Neural progenitor cell (in vitro differentiated cells): ENCODE data around the gene HTATSF1. TPM values are rescaled to one million over a fixed set of nuclear protein-coding genes. Genes with fewer than 3 reads are reported as not detected.

Experiments
- DNase-seq: peaks from one replicate; pipeline ENCODE4 v3.0.0-alpha.2; 2016; ENCODE audit warnings: low spot score
- H2AFZ ChIP-seq: fragments of 200-600 bp; sonication (generic); replicated peaks from 2 replicates; pipeline ENCODE4 v1.6.1; 2016; ENCODE audit warnings: antibody characterized with exemption
- H3F3A ChIP-seq: fragments of 200-600 bp; sonication (generic); 2 replicates; pipeline ENCODE4 v1.6.1; 2016; ENCODE audit warnings: antibody characterized with exemption, low read depth
- H3K27ac ChIP-seq: fragments of 200-600 bp; sonication (generic); 2 replicates; pipeline ENCODE4 v1.5.1; 2016; ENCODE audit warnings: mild to moderate bottlenecking
- H3K27me3 ChIP-seq: fragments of 200-600 bp; sonication (generic); 2 replicates; pipeline ENCODE4 v1.6.1; 2016; ENCODE audit warnings: mild to moderate bottlenecking, moderate library complexity
- H3K36me3 ChIP-seq: fragments of 200-600 bp; sonication (generic); 2 replicates; pipeline ENCODE4 v1.5.1; 2016
- H3K4me1 ChIP-seq: fragments of 200-600 bp; sonication (generic); 2 replicates; pipeline ENCODE4 v1.6.1; 2016; ENCODE audit warnings: mixed run types
- H3K4me2 ChIP-seq: fragments of 200-600 bp; sonication (generic); 2 replicates; pipeline ENCODE4 v1.6.1; 2016
- H3K4me3 ChIP-seq: fragments of 200-600 bp; sonication (generic); 2 replicates; pipeline ENCODE4 v1.5.1; 2016
- H3K79me2 ChIP-seq: fragments of 200-600 bp; sonication (generic); 2 replicates; pipeline ENCODE4 v1.6.1; 2016; ENCODE audit warnings: low read depth
- H3K9ac ChIP-seq: fragments of 200-600 bp; sonication (generic); 2 replicates; pipeline ENCODE4 v1.6.1; 2016
- H3K9me3 ChIP-seq: fragments of 200-600 bp; sonication (generic); 2 replicates; pipeline ENCODE4 v1.5.1; 2016; ENCODE audit warnings: low read depth
- H4K20me1 ChIP-seq: fragments of 200-600 bp; sonication (generic); 2 replicates; pipeline ENCODE4 v1.6.1; 2016; ENCODE audit warnings: low read depth
- H3K27ac Mint-ChIP-seq: 3 replicates; pipeline ENCODE4 v1.8.0; 2021; ENCODE audit warnings: mixed read lengths
- H3K27me3 Mint-ChIP-seq: 2 replicates; pipeline ENCODE4 v1.8.0; 2022; ENCODE audit warnings: low read depth, mild to moderate bottlenecking, inconsistent platforms, moderate library complexity, mixed read lengths; ENCODE audit not compliant: insufficient read depth
- H3K36me3 Mint-ChIP-seq: 3 replicates; pipeline ENCODE4 v1.8.0; 2021; ENCODE audit warnings: mixed read lengths
- H3K4me1 Mint-ChIP-seq: 3 replicates; pipeline ENCODE4 v1.8.0; 2021; ENCODE audit warnings: mixed read lengths
- H3K4me3 Mint-ChIP-seq: 3 replicates; pipeline ENCODE4 v1.8.0; 2021; ENCODE audit warnings: mild to moderate bottlenecking, moderate library complexity, mixed read lengths
- H3K9me3 Mint-ChIP-seq: 3 replicates; pipeline ENCODE4 v1.8.0; 2020; ENCODE audit warnings: mixed read lengths
- EZH2 ChIP-seq: fragments of 200-600 bp; sonication (generic); IDR thresholded peaks from 2 replicates; pipeline ENCODE4 v1.6.1; 2017; ENCODE audit warnings: antibody characterized with exemption, mild to moderate bottlenecking, moderate library complexity
- EZH2phosphoT487 ChIP-seq: fragments of 200-600 bp; sonication (generic); IDR thresholded peaks from 2 replicates; pipeline ENCODE4 v1.6.1; 2017; ENCODE audit warnings: antibody characterized with exemption
- total RNA-seq: library from RNA; depleted of rRNA; stranded (reverse); fragments of >200 nt; gene quantifications from 2 replicates; pipeline ENCODE4 v1.2.3, GENCODE V29; 2015; ENCODE audit warnings: low replicate concordance
- TF ChIP-seq, protein P1 (sequence below): fragments of 200-600 bp; sonication (generic); IDR thresholded peaks from 2 replicates; pipeline ENCODE4 v1.5.1; 2017; ENCODE audit warnings: antibody characterized with exemption, mild to moderate bottlenecking

The HTATSF1 gene
- total RNA-seq, 1 donor from 2014 or later: 111 TPM

DNA sequence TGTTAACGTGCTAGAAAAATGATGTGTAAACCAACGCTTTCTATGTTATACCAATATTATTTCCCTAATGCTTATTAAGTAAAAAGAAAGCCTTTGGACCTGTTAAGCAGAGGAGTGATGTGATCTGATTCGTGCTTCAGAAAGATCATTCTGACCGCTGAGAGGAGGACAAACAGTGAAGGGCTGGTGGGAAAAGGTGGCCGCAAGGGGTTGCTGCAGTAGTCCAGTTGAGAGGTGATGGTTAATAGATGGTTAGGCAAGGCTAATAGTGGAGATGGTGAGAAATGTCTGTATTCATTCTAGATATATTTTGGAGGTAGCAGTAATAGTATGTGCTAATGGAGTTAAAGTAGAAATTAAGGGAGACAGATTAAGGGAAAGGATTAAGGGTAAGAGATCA, 21.7 kb downstream of the HTATSF1 start:
- H3K9me3 ChIP-seq: no peaks in the 10 kb centered on the region
- TF ChIP-seq EZH2: no peak
- TF ChIP-seq, protein P1, sequence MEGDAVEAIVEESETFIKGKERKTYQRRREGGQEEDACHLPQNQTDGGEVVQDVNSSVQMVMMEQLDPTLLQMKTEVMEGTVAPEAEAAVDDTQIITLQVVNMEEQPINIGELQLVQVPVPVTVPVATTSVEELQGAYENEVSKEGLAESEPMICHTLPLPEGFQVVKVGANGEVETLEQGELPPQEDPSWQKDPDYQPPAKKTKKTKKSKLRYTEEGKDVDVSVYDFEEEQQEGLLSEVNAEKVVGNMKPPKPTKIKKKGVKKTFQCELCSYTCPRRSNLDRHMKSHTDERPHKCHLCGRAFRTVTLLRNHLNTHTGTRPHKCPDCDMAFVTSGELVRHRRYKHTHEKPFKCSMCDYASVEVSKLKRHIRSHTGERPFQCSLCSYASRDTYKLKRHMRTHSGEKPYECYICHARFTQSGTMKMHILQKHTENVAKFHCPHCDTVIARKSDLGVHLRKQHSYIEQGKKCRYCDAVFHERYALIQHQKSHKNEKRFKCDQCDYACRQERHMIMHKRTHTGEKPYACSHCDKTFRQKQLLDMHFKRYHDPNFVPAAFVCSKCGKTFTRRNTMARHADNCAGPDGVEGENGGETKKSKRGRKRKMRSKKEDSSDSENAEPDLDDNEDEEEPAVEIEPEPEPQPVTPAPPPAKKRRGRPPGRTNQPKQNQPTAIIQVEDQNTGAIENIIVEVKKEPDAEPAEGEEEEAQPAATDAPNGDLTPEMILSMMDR: no peak
- no peak for TF ChIP-seq EZH2phosphoT487
- no peaks in the 10 kb centered on the region for H3F3A ChIP-seq
- H3K27me3 Mint-ChIP-seq: no peaks in the 10 kb centered on the region
- no peak for DNase-seq
- no peak overlapping the region for H2AFZ ChIP-seq
- no peak overlapping the region for H3K9ac ChIP-seq
- no peaks in the 10 kb centered on the region for H3K36me3 Mint-ChIP-seq
- no peak overlapping the region for H3K27ac ChIP-seq
- no peaks in the 10 kb centered on the region for H3K36me3 ChIP-seq
- no peak overlapping the region for H3K4me3 Mint-ChIP-seq
- no peak overlapping the region for H3K4me2 ChIP-seq
- no peaks in the 10 kb centered on the region for H3K4me1 Mint-ChIP-seq
- H3K27me3 ChIP-seq: no peaks in the 10 kb centered on the region
- no peaks in the 10 kb centered on the region for H3K4me1 ChIP-seq
- H3K4me3 ChIP-seq: no peak overlapping the region
- peaks cover 3% of the 10 kb centered on the region for H3K9me3 Mint-ChIP-seq
- no peaks in the 10 kb centered on the region for H3K79me2 ChIP-seq
- H4K20me1 ChIP-seq: no peaks in the 10 kb centered on the region
- H3K27ac Mint-ChIP-seq: no peak overlapping the region

DNA sequence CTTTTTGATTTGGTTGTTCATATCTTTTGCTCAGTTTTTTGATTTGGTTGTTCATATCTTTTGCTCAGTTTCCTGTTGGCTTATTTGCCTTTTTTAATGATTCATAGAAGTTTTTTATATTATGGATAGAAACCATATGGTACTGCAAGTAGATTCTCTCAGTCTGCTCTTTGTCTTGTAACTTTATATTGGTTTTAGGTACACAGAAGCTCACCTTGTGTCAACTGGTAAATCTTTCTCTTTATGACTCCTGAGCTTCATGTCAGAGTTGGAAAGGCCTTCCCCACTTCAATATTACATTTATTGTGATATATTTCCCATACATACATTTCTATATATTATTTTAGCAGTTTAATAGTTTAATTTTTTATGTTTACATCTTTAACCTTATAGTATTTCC, 26.4 kb downstream of the HTATSF1 start:
- Histone ChIP-seq H3K79me2 (no peaks in the 10 kb centered on the region), H3K4me2 (no peak overlapping the region), H3F3A (no peaks in the 10 kb centered on the region), H3K9me3 (no peaks in the 10 kb centered on the region), H3K4me1 (no peaks in the 10 kb centered on the region), H3K27me3 (no peaks in the 10 kb centered on the region), H2AFZ (no peak overlapping the region), H3K27ac (no peak overlapping the region), H4K20me1 (no peaks in the 10 kb centered on the region), H3K36me3 (no peaks in the 10 kb centered on the region), H3K4me3 (no peak overlapping the region), H3K9ac (no peak overlapping the region)
- no peaks in the 10 kb centered on the region for H3K9me3 Mint-ChIP-seq
- H3K4me1 Mint-ChIP-seq: no peaks in the 10 kb centered on the region
- no peak overlapping the region for H3K4me3 Mint-ChIP-seq
- TF ChIP-seq EZH2phosphoT487: no peak
- TF ChIP-seq EZH2: no peak
- TF ChIP-seq, protein P1: no peak
- H3K27me3 Mint-ChIP-seq: peaks cover 2% of the 10 kb centered on the region
- DNase-seq: no peak
- no peaks in the 10 kb centered on the region for H3K36me3 Mint-ChIP-seq
- H3K27ac Mint-ChIP-seq: no peak overlapping the region

DNA sequence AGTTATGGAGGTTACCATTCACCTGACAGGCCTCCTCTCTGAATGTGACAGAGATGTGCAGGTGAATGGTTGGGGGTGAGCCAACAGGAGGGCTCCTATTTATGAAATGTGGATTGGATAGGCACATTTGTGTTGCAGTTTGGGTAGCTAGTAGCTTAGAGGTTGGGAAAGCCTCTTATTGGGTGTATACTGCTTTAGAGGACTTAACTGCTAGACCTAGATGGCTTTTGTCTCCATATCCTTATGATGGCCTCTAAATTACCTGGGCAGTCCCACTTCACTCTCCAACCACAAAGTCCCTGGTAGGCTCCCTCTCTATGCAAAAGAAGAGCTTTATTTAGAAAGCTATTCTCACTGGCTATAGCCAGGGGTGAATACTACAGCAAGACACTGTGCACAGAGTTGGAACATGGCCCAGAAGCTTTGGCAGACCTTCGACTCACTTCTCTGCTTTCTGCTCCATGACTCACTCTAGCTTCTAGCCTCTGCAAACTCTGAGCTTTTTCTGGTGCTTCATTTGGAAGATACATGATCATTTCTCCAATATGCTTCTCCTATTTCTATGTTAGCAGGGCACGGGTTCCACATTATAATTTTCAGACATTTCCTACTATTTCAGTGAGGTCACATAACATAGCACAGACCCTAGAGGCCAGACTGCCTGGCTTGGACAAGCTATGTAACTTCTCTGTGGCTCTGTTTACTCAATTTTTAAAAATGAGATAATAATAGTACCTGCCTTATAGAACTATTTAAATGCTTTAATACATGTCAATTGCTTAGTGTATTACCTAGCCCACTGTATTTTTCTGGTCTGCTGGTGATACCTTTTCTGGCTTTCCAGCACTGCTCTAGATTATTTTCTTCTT, 28.6 kb downstream of the HTATSF1 start:
- Histone ChIP-seq H3K36me3 (no peaks in the 10 kb centered on the region), H2AFZ (no peak overlapping the region), H3K4me3 (no peak overlapping the region), H3K4me2 (no peak overlapping the region), H3K9ac (no peak overlapping the region), H3K27ac (no peak overlapping the region), H3F3A (no peaks in the 10 kb centered on the region), H3K4me1 (no peaks in the 10 kb centered on the region), H4K20me1 (no peaks in the 10 kb centered on the region), H3K9me3 (no peaks in the 10 kb centered on the region), H3K79me2 (no peaks in the 10 kb centered on the region), H3K27me3 (no peaks in the 10 kb centered on the region)
- no peak for TF ChIP-seq EZH2phosphoT487
- no peak for TF ChIP-seq EZH2
- TF ChIP-seq, protein P1: no peak
- no peak for DNase-seq
- no peak overlapping the region for H3K4me3 Mint-ChIP-seq
- peaks cover 3% of the 10 kb centered on the region for H3K9me3 Mint-ChIP-seq
- H3K4me1 Mint-ChIP-seq: no peaks in the 10 kb centered on the region
- peaks cover 8% of the 10 kb centered on the region for H3K27me3 Mint-ChIP-seq
- no peaks in the 10 kb centered on the region for H3K36me3 Mint-ChIP-seq
- H3K27ac Mint-ChIP-seq: no peak overlapping the region
